Measurements from ENCODE around the gene HILPDA.

Gene HILPDA

GRCh38 chr7:128450409-128450808 is 5.3 kb upstream of the HILPDA start:
- Histone ChIP-seq H3K27ac (ENCODE audit: low read length) (no peak overlapping the region), H3K4me3 (ENCODE audit: low read length) (no peak overlapping the region), H3K79me2 (ENCODE audit: low read length) (no peaks in the 10 kb centered on the region), H2AFZ (ENCODE audit: low read length) (no peak overlapping the region), H3K9ac (ENCODE audit: low read length) (no peak overlapping the region), H3K9me3 (replicated peaks; ENCODE audit: insufficient read depth, low read length) (no peaks in the 10 kb centered on the region), H3F3A (ENCODE audit: insufficient read depth, low read length) (peaks cover 4% of the 10 kb centered on the region; the same call in 1 of the 2 replicates), H3K4me1 (ENCODE audit: low read length) (peaks cover 4% of the 10 kb centered on the region), H3K9me2 (replicated peaks; ENCODE audit: insufficient read depth, low read length) (no peaks in the 10 kb centered on the region), H4K20me1 (ENCODE audit: insufficient read depth, low read length) (no peaks in the 10 kb centered on the region), H3K4me2 (ENCODE audit: low read depth, low read length) (no peak overlapping the region), H3K36me3 (replicated peaks; ENCODE audit: insufficient read depth, low read length) (no peaks in the 10 kb centered on the region), H3K27me3 (replicated peaks; ENCODE audit: insufficient read depth, low read length) (no peaks in the 10 kb centered on the region; the same call in 1 of the 2 replicates)
- TF ChIP-seq EZH2phosphoT487 (IDR thresholded peaks at IDR 0.05; ENCODE audit: low read length) (no peak), CTCF (IDR thresholded peaks at IDR 0.05; ENCODE audit: low read length) (no peak), EZH2 (optimal IDR thresholded peaks at IDR 0.05; ENCODE audit: low read depth, low read length) (no peak)
- no peak for DNase-seq

DNA sequence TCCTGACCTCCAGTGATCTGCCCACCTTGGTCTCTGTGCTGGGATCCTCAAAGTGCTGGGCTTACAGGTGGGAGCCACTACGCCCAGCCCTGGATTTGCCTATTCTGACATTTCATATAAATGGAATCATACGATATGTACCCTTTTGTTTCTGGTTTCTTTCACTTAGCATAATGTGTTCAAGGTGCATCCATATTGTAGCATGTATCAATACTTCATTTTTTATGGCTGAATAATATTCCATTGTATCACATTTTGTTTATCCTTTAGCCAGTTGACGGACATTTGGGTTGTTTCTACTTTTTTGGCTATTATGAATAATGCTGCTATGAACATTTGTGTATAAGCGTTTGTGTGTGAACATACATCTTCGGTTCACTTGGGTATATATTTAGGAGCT is 4.8 kb upstream of the HILPDA start:
- DNase-seq = no peak
- Histone ChIP-seq H3F3A (ENCODE audit: insufficient read depth, low read length) (peaks cover 4% of the 10 kb centered on the region; the same call in 1 of the 2 replicates), H3K36me3 (replicated peaks; ENCODE audit: insufficient read depth, low read length) (no peaks in the 10 kb centered on the region), H3K4me2 (ENCODE audit: low read depth, low read length) (no peak overlapping the region), H2AFZ (ENCODE audit: low read length) (no peak overlapping the region), H3K4me1 (ENCODE audit: low read length) (peaks cover 4% of the 10 kb centered on the region), H3K79me2 (ENCODE audit: low read length) (peaks cover under 1% of the 10 kb centered on the region; the same call in 1 of the 2 replicates), H3K27ac (ENCODE audit: low read length) (no peak overlapping the region), H3K9me2 (replicated peaks; ENCODE audit: insufficient read depth, low read length) (no peaks in the 10 kb centered on the region), H3K9me3 (replicated peaks; ENCODE audit: insufficient read depth, low read length) (no peaks in the 10 kb centered on the region), H4K20me1 (ENCODE audit: insufficient read depth, low read length) (no peaks in the 10 kb centered on the region), H3K9ac (ENCODE audit: low read length) (no peak overlapping the region), H3K27me3 (replicated peaks; ENCODE audit: insufficient read depth, low read length) (no peaks in the 10 kb centered on the region; the same call in 1 of the 2 replicates), H3K4me3 (ENCODE audit: low read length) (no peak overlapping the region)
- TF ChIP-seq CTCF (IDR thresholded peaks at IDR 0.05; ENCODE audit: low read length) (no peak), EZH2phosphoT487 (IDR thresholded peaks at IDR 0.05; ENCODE audit: low read length) (no peak), EZH2 (optimal IDR thresholded peaks at IDR 0.05; ENCODE audit: low read depth, low read length) (no peak)

GRCh38 chr7:128452552-128452951 is 3.1 kb upstream of the HILPDA start:
- Histone ChIP-seq H3K36me3 (replicated peaks; ENCODE audit: insufficient read depth, low read length) (no peaks in the 10 kb centered on the region), H4K20me1 (ENCODE audit: insufficient read depth, low read length) (no peaks in the 10 kb centered on the region), H3K27ac (ENCODE audit: low read length) (no peak overlapping the region), H3K27me3 (replicated peaks; ENCODE audit: insufficient read depth, low read length) (no peaks in the 10 kb centered on the region; the same call in 1 of the 2 replicates), H3K9me2 (replicated peaks; ENCODE audit: insufficient read depth, low read length) (no peaks in the 10 kb centered on the region), H3F3A (ENCODE audit: insufficient read depth, low read length) (peaks cover 4% of the 10 kb centered on the region; the same call in 1 of the 2 replicates), H3K79me2 (ENCODE audit: low read length) (peaks cover 15% of the 10 kb centered on the region), H2AFZ (ENCODE audit: low read length) (no peak overlapping the region), H3K4me1 (ENCODE audit: low read length) (peaks cover 13% of the 10 kb centered on the region), H3K4me3 (ENCODE audit: low read length) (no peak overlapping the region), H3K4me2 (ENCODE audit: low read depth, low read length) (no peak overlapping the region), H3K9me3 (replicated peaks; ENCODE audit: insufficient read depth, low read length) (no peaks in the 10 kb centered on the region), H3K9ac (ENCODE audit: low read length) (no peak overlapping the region)
- no peak for TF ChIP-seq EZH2 (optimal IDR thresholded peaks at IDR 0.05; ENCODE audit: low read depth, low read length)
- TF ChIP-seq CTCF (IDR thresholded peaks at IDR 0.05; ENCODE audit: low read length) = no peak
- no peak for TF ChIP-seq EZH2phosphoT487 (IDR thresholded peaks at IDR 0.05; ENCODE audit: low read length)
- no peak for DNase-seq

Measured in MM.1S (cell line).